Measurements from ENCODE around the gene SCARB2. TPM values are rescaled to one million over a fixed set of nuclear protein-coding genes. Genes with fewer than 3 reads are reported as not detected.
A peak's percentile ranks its signal among the peaks of the same experiment; 100 is the strongest.

Gene SCARB2
- total RNA-seq, 1 donor from 2014 or later, result 98.3 TPM

DNA sequence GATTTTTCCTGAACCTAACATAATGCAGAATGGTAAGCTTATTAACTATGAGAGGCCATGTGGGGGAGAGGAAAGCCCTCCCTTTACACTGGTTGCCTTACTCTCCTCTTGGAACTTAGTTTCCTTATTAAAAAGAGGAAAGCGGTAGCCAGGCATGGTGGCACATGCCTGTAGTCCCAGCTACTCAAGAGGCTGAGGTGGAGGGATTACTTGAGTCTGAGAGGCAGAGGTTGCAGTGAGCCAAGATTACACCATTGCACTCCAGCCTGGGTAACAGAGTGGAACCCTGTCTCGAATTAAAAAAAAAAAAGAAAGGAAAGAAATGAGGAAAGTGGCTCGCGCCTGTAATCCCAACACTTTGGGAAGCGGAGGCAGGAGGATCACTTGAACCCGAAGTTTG lies 39.9 kb upstream of the SCARB2 start:
- H3K36me3 Mint-ChIP-seq (ENCODE audit: insufficient read depth), result no peaks in the 10 kb centered on the region
- peaks cover 9% of the 10 kb centered on the region for H3K4me1 Mint-ChIP-seq (ENCODE audit: low read depth)
- no peak overlapping the region for H3K27ac Mint-ChIP-seq
- H3K9me3 Mint-ChIP-seq (ENCODE audit: low read depth), result no peaks in the 10 kb centered on the region
- no peak overlapping the region for H3K4me3 Mint-ChIP-seq (ENCODE audit: low read depth)
- TF ChIP-seq, protein P1, sequence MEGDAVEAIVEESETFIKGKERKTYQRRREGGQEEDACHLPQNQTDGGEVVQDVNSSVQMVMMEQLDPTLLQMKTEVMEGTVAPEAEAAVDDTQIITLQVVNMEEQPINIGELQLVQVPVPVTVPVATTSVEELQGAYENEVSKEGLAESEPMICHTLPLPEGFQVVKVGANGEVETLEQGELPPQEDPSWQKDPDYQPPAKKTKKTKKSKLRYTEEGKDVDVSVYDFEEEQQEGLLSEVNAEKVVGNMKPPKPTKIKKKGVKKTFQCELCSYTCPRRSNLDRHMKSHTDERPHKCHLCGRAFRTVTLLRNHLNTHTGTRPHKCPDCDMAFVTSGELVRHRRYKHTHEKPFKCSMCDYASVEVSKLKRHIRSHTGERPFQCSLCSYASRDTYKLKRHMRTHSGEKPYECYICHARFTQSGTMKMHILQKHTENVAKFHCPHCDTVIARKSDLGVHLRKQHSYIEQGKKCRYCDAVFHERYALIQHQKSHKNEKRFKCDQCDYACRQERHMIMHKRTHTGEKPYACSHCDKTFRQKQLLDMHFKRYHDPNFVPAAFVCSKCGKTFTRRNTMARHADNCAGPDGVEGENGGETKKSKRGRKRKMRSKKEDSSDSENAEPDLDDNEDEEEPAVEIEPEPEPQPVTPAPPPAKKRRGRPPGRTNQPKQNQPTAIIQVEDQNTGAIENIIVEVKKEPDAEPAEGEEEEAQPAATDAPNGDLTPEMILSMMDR (IDR thresholded peaks at IDR 0.05; ENCODE audit: unreplicated experiment), result no peak
- no peak for DNase-seq (ENCODE audit: low spot score, unreplicated experiment)
- no peaks in the 10 kb centered on the region for H3K27me3 Mint-ChIP-seq

DNA sequence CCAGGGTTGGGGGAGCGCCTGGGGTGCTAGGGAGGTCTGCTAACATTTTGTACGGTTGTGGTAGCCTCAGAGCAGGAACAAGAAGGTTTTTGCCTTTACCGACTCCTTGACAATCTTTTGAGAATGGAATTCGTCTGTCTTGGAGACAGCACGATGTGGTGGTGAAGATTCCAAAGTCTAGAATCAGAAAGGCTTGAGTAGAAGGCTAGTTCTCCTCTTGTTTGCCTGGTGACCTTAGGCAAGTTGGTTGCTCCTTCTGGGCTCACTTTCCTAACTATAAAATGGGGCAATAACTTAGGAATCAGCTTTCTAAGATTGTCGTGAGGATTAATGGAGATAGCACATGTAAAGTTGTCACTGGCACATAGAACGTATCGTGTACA lies 38.6 kb upstream of the SCARB2 start:
- H3K27me3 Mint-ChIP-seq, result no peaks in the 10 kb centered on the region
- H3K36me3 Mint-ChIP-seq (ENCODE audit: insufficient read depth), result no peaks in the 10 kb centered on the region
- no peak for DNase-seq (ENCODE audit: low spot score, unreplicated experiment)
- peak overlapping the region; percentile 73 for H3K4me3 Mint-ChIP-seq (ENCODE audit: low read depth)
- peaks cover 9% of the 10 kb centered on the region for H3K4me1 Mint-ChIP-seq (ENCODE audit: low read depth)
- TF ChIP-seq, protein P1 (IDR thresholded peaks at IDR 0.05; ENCODE audit: unreplicated experiment), result no peak
- no peaks in the 10 kb centered on the region for H3K9me3 Mint-ChIP-seq (ENCODE audit: low read depth)
- no peak overlapping the region for H3K27ac Mint-ChIP-seq

DNA sequence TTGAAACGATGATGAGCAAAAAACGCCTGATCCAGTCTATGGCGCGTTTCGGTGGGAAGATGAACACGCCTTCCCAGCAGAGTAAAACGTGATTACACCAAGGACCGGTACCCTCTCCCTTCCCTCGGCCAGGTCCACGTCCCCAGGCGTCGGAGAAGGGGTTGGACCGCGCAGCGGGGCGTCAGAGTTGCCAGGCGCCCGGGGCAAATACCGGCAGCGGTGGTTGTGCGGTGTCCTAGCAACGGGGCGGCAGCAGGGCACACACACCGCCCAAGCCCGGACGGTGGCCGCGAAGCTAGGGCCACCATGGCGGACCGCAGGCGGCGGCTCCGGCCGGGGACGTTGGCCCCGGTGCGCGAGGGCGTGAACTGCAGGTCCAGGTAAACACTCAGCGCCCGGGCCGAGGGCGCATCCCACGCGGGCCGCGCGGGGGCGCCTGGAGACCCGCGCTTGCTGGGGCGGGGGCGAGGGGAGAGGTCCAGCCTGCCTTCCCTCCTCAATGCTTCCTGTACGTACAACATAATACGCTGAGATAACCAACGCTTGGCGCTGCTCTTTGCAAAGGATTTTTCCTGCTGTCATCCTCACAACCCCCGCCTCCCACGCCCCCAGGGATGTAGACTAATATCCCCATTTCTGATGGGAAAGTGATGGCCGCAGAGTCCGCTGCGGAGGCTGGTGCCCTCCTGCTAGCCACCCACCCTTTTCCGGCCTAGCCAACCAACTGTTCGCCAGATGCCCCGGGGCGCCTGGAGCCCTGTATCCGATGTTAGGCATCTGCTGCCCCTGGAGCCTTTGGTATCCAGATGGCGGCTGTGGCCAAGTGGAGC lies 38.0 kb upstream of the SCARB2 start, which contains the start of gene FAM47E:
Gene FAM47E, plus strand, starts transcription at position 281 of the 830 bp plus-strand sequence. Its CDS starts 26 bp downstream, at position 307.
- Mint-ChIP-seq H3K36me3 (ENCODE audit: insufficient read depth) (no peaks in the 10 kb centered on the region), H3K27ac (peak within 1 kb of the TSS; percentile 45), H3K9me3 (ENCODE audit: low read depth) (no peaks in the 10 kb centered on the region), H3K27me3 (no peaks in the 10 kb centered on the region), H3K4me1 (ENCODE audit: low read depth) (peaks cover 8% of the 10 kb centered on the region), H3K4me3 (ENCODE audit: low read depth) (peak within 1 kb of the TSS; percentile 83)
- peak; percentile 76 for DNase-seq (ENCODE audit: low spot score, unreplicated experiment)
- TF ChIP-seq, protein P1 (IDR thresholded peaks at IDR 0.05; ENCODE audit: unreplicated experiment), result peak; percentile 72

DNA sequence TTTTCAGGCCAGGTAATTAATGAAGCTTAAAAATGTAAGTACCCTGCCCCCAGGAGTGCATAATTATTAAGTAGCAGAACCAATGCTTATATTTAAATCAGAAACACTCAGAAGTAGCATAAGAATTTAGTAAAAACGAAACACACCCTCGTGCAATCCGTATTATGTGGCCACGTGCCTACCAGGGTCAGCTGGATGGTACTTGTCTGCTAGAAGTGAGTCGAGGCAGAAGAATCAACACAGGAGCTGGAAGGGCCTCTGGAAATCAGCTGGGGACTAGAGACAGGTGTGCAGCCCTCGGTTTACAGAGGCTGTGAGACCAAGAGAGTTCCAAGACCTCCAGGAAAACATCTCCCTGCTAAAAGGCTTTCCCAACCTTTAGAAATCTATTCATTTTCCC lies 37.3 kb upstream of the SCARB2 start:
- H3K4me1 Mint-ChIP-seq (ENCODE audit: low read depth), result peaks cover 6% of the 10 kb centered on the region
- H3K9me3 Mint-ChIP-seq (ENCODE audit: low read depth), result no peaks in the 10 kb centered on the region
- no peak for DNase-seq (ENCODE audit: low spot score, unreplicated experiment)
- peak overlapping the region; percentile 83 for H3K4me3 Mint-ChIP-seq (ENCODE audit: low read depth)
- no peaks in the 10 kb centered on the region for H3K27me3 Mint-ChIP-seq
- no peaks in the 10 kb centered on the region for H3K36me3 Mint-ChIP-seq (ENCODE audit: insufficient read depth)
- TF ChIP-seq, protein P1 (IDR thresholded peaks at IDR 0.05; ENCODE audit: unreplicated experiment), result no peak
- H3K27ac Mint-ChIP-seq, result peak overlapping the region; percentile 45

DNA sequence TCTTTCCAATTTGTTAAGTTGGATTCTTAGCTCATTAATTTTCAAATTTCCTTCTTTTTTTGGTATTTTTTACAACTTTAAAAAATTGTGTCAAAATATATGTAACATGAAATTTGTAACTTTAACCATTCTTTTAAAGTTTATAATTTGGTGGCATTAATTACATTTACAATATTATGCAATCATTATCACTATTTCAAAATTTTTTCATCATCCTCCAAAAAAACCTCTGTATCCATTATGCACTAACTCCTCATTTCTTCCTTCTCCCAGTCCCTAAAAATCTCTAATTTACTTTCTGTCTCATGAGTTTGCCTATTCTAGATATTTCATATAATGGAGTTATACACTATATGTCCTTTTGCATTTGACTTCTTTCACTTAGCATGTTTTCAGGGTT lies 33.2 kb upstream of the SCARB2 start:
- Mint-ChIP-seq H3K36me3 (ENCODE audit: insufficient read depth) (no peaks in the 10 kb centered on the region), H3K4me3 (ENCODE audit: low read depth) (no peak overlapping the region), H3K27ac (no peak overlapping the region), H3K9me3 (ENCODE audit: low read depth) (no peaks in the 10 kb centered on the region), H3K27me3 (no peaks in the 10 kb centered on the region), H3K4me1 (ENCODE audit: low read depth) (peaks cover 6% of the 10 kb centered on the region)
- no peak for DNase-seq (ENCODE audit: low spot score, unreplicated experiment)
- TF ChIP-seq, protein P1 (IDR thresholded peaks at IDR 0.05; ENCODE audit: unreplicated experiment), result no peak

Measured in progenitor cell of endocrine pancreas (in vitro differentiated cells).